Prostate gland (tissue), 2 donors: ENCODE data around the gene TBC1D7.

Experiments used
- CTCF ChIP-seq, 4 experiments: fragments of 200-600 bp in 2 of 4; fragments of 450-650 bp in 2 of 4; sonication (generic) in 2 of 4; IDR thresholded peaks; 1 replicate in 3 of 4; 2 replicates in 1 of 4; pipeline ENCODE4 v1.5.1; 2016 to 2019; ENCODE audit warnings: antibody characterized with exemption in 4 of 4, mild to moderate bottlenecking in 2 of 4, moderate library complexity in 2 of 4
- POLR2A ChIP-seq: fragments of 450-650 bp; IDR thresholded peaks from one replicate; pipeline ENCODE4 v1.6.1; 2016; ENCODE audit warnings: antibody characterized with exemption, mild to moderate bottlenecking
- POLR2AphosphoS5 ChIP-seq: sonication (generic); formaldehyde crosslinking; IDR thresholded peaks from one replicate; pipeline ENCODE4 v1.6.1; 2017; ENCODE audit warnings: antibody characterized with exemption

DNA sequence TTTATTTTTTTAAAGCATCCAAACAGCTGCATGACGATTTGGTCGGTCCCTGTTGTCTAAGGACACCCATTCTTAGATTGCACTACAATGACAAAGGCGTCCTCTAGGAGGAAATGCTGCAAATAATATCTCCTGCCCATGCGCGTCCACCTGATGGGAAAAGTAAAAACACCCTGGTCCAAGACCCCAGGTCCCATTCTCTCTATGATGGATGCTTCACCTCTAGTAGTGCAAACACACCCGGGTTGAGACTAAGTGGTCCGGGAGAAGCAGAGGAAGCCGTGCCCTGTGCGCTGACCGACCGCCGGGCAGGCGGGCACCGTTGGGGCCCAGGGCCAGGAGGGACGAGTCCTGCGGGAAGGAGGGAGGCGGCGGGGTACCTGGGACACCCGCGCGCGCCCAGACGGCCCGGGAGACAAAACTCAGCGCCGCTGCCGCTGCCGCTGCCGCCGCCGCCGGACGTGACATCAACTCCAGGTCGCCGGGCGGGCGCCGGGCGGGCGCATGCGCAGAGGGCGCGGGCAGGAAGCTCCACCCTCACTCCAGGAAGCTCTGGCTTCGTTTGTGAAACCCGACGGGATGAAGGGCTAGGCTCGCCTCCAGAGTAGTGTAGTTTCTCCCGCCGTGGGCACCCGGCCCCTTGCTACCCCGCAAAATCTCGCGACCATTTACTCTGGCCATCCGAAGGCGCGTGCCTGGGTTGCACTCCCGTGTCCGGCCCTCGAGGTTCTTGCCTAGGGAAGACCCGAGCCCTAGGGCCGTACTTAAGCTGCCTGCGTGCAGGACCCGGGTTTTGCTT, at the start of gene TBC1D7:
- TF ChIP-seq POLR2AphosphoS5 (peak; percentile 86), POLR2A (peak; percentile 88), CTCF (IDR thresholded peaks at IDR 0.05) (peak in 2 of 4 experiments; percentile 28)
